H9 (cell line): ENCODE results near the gene VPS26B. TPM values are rescaled to one million over a fixed set of nuclear protein-coding genes. Genes with fewer than 3 reads are reported as not detected.
A peak's percentile ranks its signal among the peaks of the same experiment; 100 is the strongest.

Experiments
- DNase-seq: peaks from one replicate; pipeline ENCODE4 v3.0.0-alpha.2; 2017
- H2AFZ ChIP-seq: one replicate; pipeline ENCODE4 v1.6.1; 2013; ENCODE audit warnings: mild to moderate bottlenecking, low read length, control low read depth, moderate library complexity
- H2AK5ac ChIP-seq: 2 replicates; pipeline ENCODE4 v1.6.1; 2013; ENCODE audit warnings: low read length, control low read depth, mixed read lengths; ENCODE audit not compliant: insufficient read length
- H2BK120ac ChIP-seq: one replicate; pipeline ENCODE4 v1.6.1; 2013; ENCODE audit warnings: low read depth, mild to moderate bottlenecking, low read length, control low read depth, inconsistent platforms; ENCODE audit not compliant: poor library complexity, severe bottlenecking
- H2BK12ac ChIP-seq: 2 replicates; pipeline ENCODE4 v1.6.1; 2013; ENCODE audit warnings: low read length, control low read depth, mixed read lengths, low read depth; ENCODE audit not compliant: insufficient read length
- H2BK15ac ChIP-seq: 2 replicates; pipeline ENCODE4 v1.6.1; 2013; ENCODE audit warnings: low read depth, low read length, control low read depth
- H2BK20ac ChIP-seq: one replicate; pipeline ENCODE4 v1.6.1; 2013; ENCODE audit warnings: low read depth, mild to moderate bottlenecking, low read length, control low read depth, inconsistent platforms; ENCODE audit not compliant: poor library complexity, severe bottlenecking
- H2BK5ac ChIP-seq: 2 replicates; pipeline ENCODE4 v1.6.1; 2013; ENCODE audit warnings: low read length, control low read depth, mixed read lengths; ENCODE audit not compliant: insufficient read length
- H3K14ac ChIP-seq: 2 replicates; pipeline ENCODE4 v1.6.1; 2013; ENCODE audit warnings: low read length, control low read depth; ENCODE audit not compliant: insufficient read depth
- H3K18ac ChIP-seq: 2 replicates; pipeline ENCODE4 v1.6.1; 2013; ENCODE audit warnings: low read depth, mild to moderate bottlenecking, mixed read lengths, low read length, control low read depth; ENCODE audit not compliant: insufficient read length
- H3K23ac ChIP-seq: 2 replicates; pipeline ENCODE4 v1.6.1; 2013; ENCODE audit warnings: low read length, control low read depth, mixed read lengths, low read depth; ENCODE audit not compliant: insufficient read length
- H3K23me2 ChIP-seq: 2 replicates; pipeline ENCODE4 v1.6.1; 2013; ENCODE audit warnings: low read depth, mild to moderate bottlenecking, mixed read lengths, low read length, control low read depth; ENCODE audit not compliant: insufficient read length, poor library complexity, severe bottlenecking
- H3K27ac ChIP-seq: 2 replicates; pipeline ENCODE4 v1.5.1; 2013; ENCODE audit warnings: low read length, control low read depth, mixed read lengths, low read depth; ENCODE audit not compliant: insufficient read length
- H3K27me3 ChIP-seq: 2 replicates; pipeline ENCODE4 v1.6.1; 2013; ENCODE audit warnings: low read length, control low read depth, inconsistent platforms; ENCODE audit not compliant: insufficient read depth
- H3K4ac ChIP-seq: 2 replicates; pipeline ENCODE4 v1.6.1; 2013; ENCODE audit warnings: low read depth, mild to moderate bottlenecking, control low read depth, inconsistent platforms, low read length, moderate library complexity
- H3K4me1 ChIP-seq: 2 replicates; pipeline ENCODE4 v1.6.1; 2013; ENCODE audit warnings: low read length, control low read depth, inconsistent platforms; ENCODE audit not compliant: insufficient read depth
- H3K4me2 ChIP-seq: 2 replicates; pipeline ENCODE4 v1.6.1; 2013; ENCODE audit warnings: low read length, control low read depth, mixed read lengths; ENCODE audit not compliant: insufficient read length, insufficient read depth
- H3K56ac ChIP-seq: 2 replicates; pipeline ENCODE4 v1.6.1; 2013; ENCODE audit warnings: low read depth, mild to moderate bottlenecking, mixed read lengths, low read length, control low read depth; ENCODE audit not compliant: insufficient read length
- H3K79me1 ChIP-seq: 2 replicates; pipeline ENCODE4 v1.6.1; 2013; ENCODE audit warnings: low read depth, mild to moderate bottlenecking, moderate library complexity, low read length, control low read depth, inconsistent platforms; ENCODE audit not compliant: insufficient read depth, poor library complexity, severe bottlenecking
- H3K79me2 ChIP-seq: 2 replicates; pipeline ENCODE4 v1.6.1; 2013; ENCODE audit warnings: low read length, control low read depth, inconsistent platforms; ENCODE audit not compliant: insufficient read depth
- H3K9ac ChIP-seq: 2 replicates; pipeline ENCODE4 v1.6.1; 2013; ENCODE audit warnings: low read length, control low read depth, mixed read lengths; ENCODE audit not compliant: insufficient read length; ENCODE audit errors: extremely low read depth
- H3K9me3 ChIP-seq: one replicate; pipeline ENCODE4 v1.6.1; 2013; ENCODE audit warnings: low read depth, low read length, inconsistent platforms; ENCODE audit not compliant: control insufficient read depth
- H3T11ph ChIP-seq: one replicate; pipeline ENCODE4 v1.6.1; 2013; ENCODE audit warnings: mild to moderate bottlenecking, low read length, control low read depth, inconsistent platforms
- H4K20me1 ChIP-seq: one replicate; pipeline ENCODE4 v1.6.1; 2013; ENCODE audit not compliant: control insufficient read depth, insufficient read length, insufficient read depth
- H4K5ac ChIP-seq: 2 replicates; pipeline ENCODE4 v1.6.1; 2013; ENCODE audit warnings: low read depth, mild to moderate bottlenecking, mixed read lengths, low read length, control low read depth; ENCODE audit not compliant: insufficient read length
- H4K8ac ChIP-seq: replicated peaks from 2 replicates; pipeline ENCODE4 v1.6.1; 2013; ENCODE audit warnings: low read length, control low read depth, mixed read lengths, low read depth; ENCODE audit not compliant: insufficient read length
- H4K91ac ChIP-seq: 2 replicates; pipeline ENCODE4 v1.6.1; 2013; ENCODE audit warnings: low read depth, mild to moderate bottlenecking, moderate library complexity, mixed read lengths, low read length, control low read depth; ENCODE audit not compliant: insufficient read length
- H3K27ac Mint-ChIP-seq, 3 experiments: 2 replicates in 2 of 3; 3 replicates in 1 of 3; pipeline ENCODE4 v1.8.0; 2020 to 2021; ENCODE audit warnings: mixed read lengths in 3 of 3, mild to moderate bottlenecking in 1 of 3, moderate library complexity in 1 of 3
- H3K27me3 Mint-ChIP-seq: 2 replicates; pipeline ENCODE4 v1.8.0; 2021; ENCODE audit warnings: low read depth, mild to moderate bottlenecking, moderate library complexity, mixed read lengths
- H3K36me3 Mint-ChIP-seq, 3 experiments: 2 replicates in 2 of 3; 3 replicates in 1 of 3; pipeline ENCODE4 v1.8.0; 2020 to 2021; ENCODE audit warnings: low read depth in 3 of 3, mixed read lengths in 3 of 3; ENCODE audit not compliant: insufficient read depth in 1 of 3
- H3K4me1 Mint-ChIP-seq, 2 experiments: 2 replicates each; pipeline ENCODE4 v1.8.0; 2020; ENCODE audit warnings: mixed read lengths in 2 of 2
- H3K4me3 Mint-ChIP-seq, 2 experiments: 2 replicates in 1 of 2; 3 replicates in 1 of 2; pipeline ENCODE4 v1.8.0; 2020 to 2021; ENCODE audit warnings: mild to moderate bottlenecking in 2 of 2, mixed read lengths in 2 of 2, moderate library complexity in 1 of 2
- H3K9me3 Mint-ChIP-seq, 2 experiments: 2 replicates in 1 of 2; 3 replicates in 1 of 2; pipeline ENCODE4 v1.8.0; 2020; ENCODE audit warnings: mild to moderate bottlenecking in 2 of 2, mixed read lengths in 2 of 2, moderate library complexity in 1 of 2
- WGBS: extraction: QIAGEN DNeasy Blood & Tissue Kit; methylation state at CpG from one replicate; pipeline ENCODE4 v1.1.7; 2013; ENCODE audit warnings: missing lambda C conversion rate, low lambda C conversion rate, mixed read lengths; ENCODE audit not compliant: insufficient read length; ENCODE audit errors: extremely low coverage; 5-methylcytosine and 5-hydroxymethylcytosine counted together
- total RNA-seq: library from RNA; stranded (reverse); gene quantifications from 2 replicates; pipeline ENCODE4 v1.2.1, GENCODE V29; 2021
- TF ChIP-seq, protein P1 (sequence below): fragments of 200-600 bp; sonication (generic); conservative IDR thresholded peaks from 3 replicates; pipeline ENCODE4 v1.8.0; 2021; ENCODE audit warnings: antibody characterized with exemption, mild to moderate bottlenecking

VPS26B gene
- total RNA-seq, 1 experiment from 2014 or later, result 27.5 TPM

DNA sequence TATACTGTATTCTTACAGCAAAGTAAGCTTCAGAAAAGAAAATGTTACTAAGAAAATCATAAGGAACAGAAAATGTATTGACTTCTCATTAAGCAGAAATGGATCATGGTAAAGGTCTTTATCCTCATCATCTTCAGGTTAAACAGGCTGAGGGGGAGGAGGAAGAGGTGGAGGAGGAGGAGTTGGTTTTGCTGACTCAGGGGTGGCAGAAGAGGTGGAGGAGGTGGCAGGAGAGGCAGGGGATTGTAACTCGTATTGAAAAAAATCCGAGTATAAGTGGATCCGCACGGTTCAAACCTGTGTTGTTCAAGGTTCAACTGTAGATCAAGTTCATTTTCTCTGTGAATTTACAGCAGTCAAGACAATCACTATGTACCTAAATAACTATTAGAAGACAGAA is 64.7 kb downstream of the VPS26B start:
- Histone ChIP-seq H3K27me3 (no peaks in the 10 kb centered on the region), H4K8ac (no peak overlapping the region), H2BK15ac (no peak overlapping the region), H2BK12ac (no peak overlapping the region), H2BK5ac (no peak overlapping the region), H3K4me2 (no peak overlapping the region), H4K20me1 (no peaks in the 10 kb centered on the region), H3K27ac (no peak overlapping the region), H3K4me1 (no peaks in the 10 kb centered on the region), H3K79me1 (no peaks in the 10 kb centered on the region), H3K23ac (no peak overlapping the region), H3K9ac (no peak overlapping the region), H3K4ac (no peak overlapping the region), H4K5ac (no peak overlapping the region), H3K9me3 (no peaks in the 10 kb centered on the region), H3K56ac (no peak overlapping the region), H2AK5ac (no peak overlapping the region), H4K91ac (no peak overlapping the region), H2BK120ac (no peak overlapping the region), H3K14ac (no peak overlapping the region), H3K18ac (no peak overlapping the region), H3K79me2 (no peaks in the 10 kb centered on the region), H3K23me2 (no peaks in the 10 kb centered on the region), H3T11ph (no peak overlapping the region), H2AFZ (no peak overlapping the region), H2BK20ac (no peak overlapping the region)
- H3K9me3 Mint-ChIP-seq, result no peaks in the 10 kb centered on the region; a peak in 1 of 5 replicates
- no CpG with 5 or more reads among the region's 4 CpGs for WGBS
- H3K27ac Mint-ChIP-seq, result peak overlapping the region in 2 of 3 experiments; percentile 6 to 15; a peak in 2 of 7 replicates
- no peak for DNase-seq
- H3K4me3 Mint-ChIP-seq, result no peak overlapping the region; a peak in 1 of 5 replicates
- TF ChIP-seq, protein P1, sequence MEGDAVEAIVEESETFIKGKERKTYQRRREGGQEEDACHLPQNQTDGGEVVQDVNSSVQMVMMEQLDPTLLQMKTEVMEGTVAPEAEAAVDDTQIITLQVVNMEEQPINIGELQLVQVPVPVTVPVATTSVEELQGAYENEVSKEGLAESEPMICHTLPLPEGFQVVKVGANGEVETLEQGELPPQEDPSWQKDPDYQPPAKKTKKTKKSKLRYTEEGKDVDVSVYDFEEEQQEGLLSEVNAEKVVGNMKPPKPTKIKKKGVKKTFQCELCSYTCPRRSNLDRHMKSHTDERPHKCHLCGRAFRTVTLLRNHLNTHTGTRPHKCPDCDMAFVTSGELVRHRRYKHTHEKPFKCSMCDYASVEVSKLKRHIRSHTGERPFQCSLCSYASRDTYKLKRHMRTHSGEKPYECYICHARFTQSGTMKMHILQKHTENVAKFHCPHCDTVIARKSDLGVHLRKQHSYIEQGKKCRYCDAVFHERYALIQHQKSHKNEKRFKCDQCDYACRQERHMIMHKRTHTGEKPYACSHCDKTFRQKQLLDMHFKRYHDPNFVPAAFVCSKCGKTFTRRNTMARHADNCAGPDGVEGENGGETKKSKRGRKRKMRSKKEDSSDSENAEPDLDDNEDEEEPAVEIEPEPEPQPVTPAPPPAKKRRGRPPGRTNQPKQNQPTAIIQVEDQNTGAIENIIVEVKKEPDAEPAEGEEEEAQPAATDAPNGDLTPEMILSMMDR, result no peak
- peaks cover 14 to 42% (median 30%) of the 10 kb centered on the region in 3 experiments for H3K36me3 Mint-ChIP-seq
- peaks cover 12 to 14% of the 10 kb centered on the region in 2 experiments for H3K4me1 Mint-ChIP-seq
- H3K27me3 Mint-ChIP-seq, result no peaks in the 10 kb centered on the region
